ENCODE measurements around the gene TYK2.

TYK2 gene

GRCh38 chr19:10422846-10423245 is 42.5 kb upstream of the TYK2 start:
- Histone ChIP-seq H3K4me1 (ENCODE audit: insufficient read depth, poor library complexity, severe bottlenecking) (peaks cover 5% of the 10 kb centered on the region), H3K36me3 (ENCODE audit: low read depth) (no peaks in the 10 kb centered on the region), H3K27ac (ENCODE audit: poor library complexity, severe bottlenecking) (no peak overlapping the region), H3K9me3 (ENCODE audit: severe bottlenecking) (no peaks in the 10 kb centered on the region), H3K27me3 (ENCODE audit: insufficient read depth, poor library complexity, severe bottlenecking) (peaks cover 72% of the 10 kb centered on the region), H3K4me3 (ENCODE audit: severe bottlenecking) (no peak overlapping the region)
- ATAC-seq (ENCODE audit: low read depth) (no peak), DNase-seq (ENCODE audit: low spot score) (no peak)
- no peak for TF ChIP-seq CTCF (IDR thresholded peaks at IDR 0.05; ENCODE audit: poor library complexity, severe bottlenecking)

- no peak for DNase-seq (ENCODE audit: low spot score)
- no peak for ATAC-seq (ENCODE audit: low read depth)
These were observed 41.7 kb upstream of the TYK2 start for GRCh38 chr19:10422046-10422461.

GRCh38 chr19:10421240-10422045 is 41.1 kb upstream of the TYK2 start:
- Histone ChIP-seq H3K4me1 (ENCODE audit: insufficient read depth, poor library complexity, severe bottlenecking) (peaks cover 10% of the 10 kb centered on the region), H3K4me3 (ENCODE audit: severe bottlenecking) (no peak overlapping the region), H3K27ac (ENCODE audit: poor library complexity, severe bottlenecking) (no peak overlapping the region), H3K27me3 (ENCODE audit: insufficient read depth, poor library complexity, severe bottlenecking) (peaks cover 82% of the 10 kb centered on the region), H3K9me3 (ENCODE audit: severe bottlenecking) (no peaks in the 10 kb centered on the region), H3K36me3 (ENCODE audit: low read depth) (no peaks in the 10 kb centered on the region)
- no peak for TF ChIP-seq CTCF (IDR thresholded peaks at IDR 0.05; ENCODE audit: poor library complexity, severe bottlenecking)
- ATAC-seq (ENCODE audit: low read depth), result no peak
- no peak for DNase-seq (ENCODE audit: low spot score)

More at GRCh38 chr19:10422046-10422461, 41.7 kb upstream of the TYK2 start:
- no peak for TF ChIP-seq CTCF (IDR thresholded peaks at IDR 0.05; ENCODE audit: poor library complexity, severe bottlenecking)
- Histone ChIP-seq H3K36me3 (ENCODE audit: low read depth) (no peaks in the 10 kb centered on the region), H3K27ac (ENCODE audit: poor library complexity, severe bottlenecking) (no peak overlapping the region), H3K27me3 (ENCODE audit: insufficient read depth, poor library complexity, severe bottlenecking) (peaks cover 80% of the 10 kb centered on the region), H3K9me3 (ENCODE audit: severe bottlenecking) (no peaks in the 10 kb centered on the region), H3K4me3 (ENCODE audit: severe bottlenecking) (no peak overlapping the region), H3K4me1 (ENCODE audit: insufficient read depth, poor library complexity, severe bottlenecking) (peaks cover 10% of the 10 kb centered on the region)

- peak; percentile 30 for TF ChIP-seq CTCF (IDR thresholded peaks at IDR 0.05; ENCODE audit: poor library complexity, severe bottlenecking)
- Histone ChIP-seq H3K4me3 (ENCODE audit: severe bottlenecking) (peak within 1 kb of the TSS; percentile 13), H3K27me3 (ENCODE audit: insufficient read depth, poor library complexity, severe bottlenecking) (peaks cover 82% of the 10 kb centered on the region), H3K9me3 (ENCODE audit: severe bottlenecking) (no peaks in the 10 kb centered on the region), H3K4me1 (ENCODE audit: insufficient read depth, poor library complexity, severe bottlenecking) (peaks cover 10% of the 10 kb centered on the region), H3K27ac (ENCODE audit: poor library complexity, severe bottlenecking) (no peak within 1 kb of the TSS), H3K36me3 (ENCODE audit: low read depth) (no peaks in the 10 kb centered on the region)
- DNase-seq (ENCODE audit: low spot score) (no peak), ATAC-seq (ENCODE audit: low read depth) (no peak)
These were observed 40.3 kb upstream of the TYK2 start, which contains the start of gene PDE4A for GRCh38 chr19:10420444-10421239. PDE4A (plus strand) TSS chr19:10420538; CDS start chr19:10420765, 227 bp downstream.

Data from RWPE2 (cell line).